A673 (cell line): ENCODE measurements around the gene PAX5.

ENCODE experiments used
- EZH2 ChIP-seq: fragments of 200-600 bp; sonication (generic); IDR thresholded peaks from 2 replicates; pipeline ENCODE4 v1.6.1; 2017; ENCODE audit warnings: borderline replicate concordance, low read depth, mild to moderate bottlenecking, mixed read lengths, antibody characterized with exemption, low read length; ENCODE audit not compliant: poor library complexity, severe bottlenecking
- TF ChIP-seq, protein P1 (sequence below): fragments of 300-800, 200-600 bp; sonication (generic); conservative IDR thresholded peaks from 2 replicates; pipeline ENCODE4 v1.5.1; 2017; ENCODE audit warnings: low read depth, mild to moderate bottlenecking, antibody characterized with exemption, low read length, moderate library complexity, mixed read lengths

DNA sequence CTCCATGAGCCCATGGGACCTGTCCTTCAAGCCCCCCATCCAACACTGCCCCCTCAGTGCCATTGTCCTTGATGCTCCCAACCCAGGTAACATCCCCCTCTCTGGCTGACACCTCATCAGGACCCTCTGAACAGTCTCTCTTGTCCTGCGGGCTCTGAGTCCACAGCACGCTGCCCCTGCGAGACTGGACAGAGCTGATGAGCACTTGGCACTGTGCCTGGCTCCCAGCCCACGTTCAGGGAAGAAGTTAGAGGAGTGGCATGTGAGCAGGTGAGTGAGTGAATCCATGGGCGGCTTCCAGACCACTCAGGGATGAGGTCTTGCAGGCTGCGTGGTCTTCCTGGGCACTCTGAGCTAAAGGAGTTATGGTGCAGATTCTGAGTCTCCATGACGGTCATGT lies 70.7 kb downstream of the PAX5 start:
- TF ChIP-seq, protein P1, sequence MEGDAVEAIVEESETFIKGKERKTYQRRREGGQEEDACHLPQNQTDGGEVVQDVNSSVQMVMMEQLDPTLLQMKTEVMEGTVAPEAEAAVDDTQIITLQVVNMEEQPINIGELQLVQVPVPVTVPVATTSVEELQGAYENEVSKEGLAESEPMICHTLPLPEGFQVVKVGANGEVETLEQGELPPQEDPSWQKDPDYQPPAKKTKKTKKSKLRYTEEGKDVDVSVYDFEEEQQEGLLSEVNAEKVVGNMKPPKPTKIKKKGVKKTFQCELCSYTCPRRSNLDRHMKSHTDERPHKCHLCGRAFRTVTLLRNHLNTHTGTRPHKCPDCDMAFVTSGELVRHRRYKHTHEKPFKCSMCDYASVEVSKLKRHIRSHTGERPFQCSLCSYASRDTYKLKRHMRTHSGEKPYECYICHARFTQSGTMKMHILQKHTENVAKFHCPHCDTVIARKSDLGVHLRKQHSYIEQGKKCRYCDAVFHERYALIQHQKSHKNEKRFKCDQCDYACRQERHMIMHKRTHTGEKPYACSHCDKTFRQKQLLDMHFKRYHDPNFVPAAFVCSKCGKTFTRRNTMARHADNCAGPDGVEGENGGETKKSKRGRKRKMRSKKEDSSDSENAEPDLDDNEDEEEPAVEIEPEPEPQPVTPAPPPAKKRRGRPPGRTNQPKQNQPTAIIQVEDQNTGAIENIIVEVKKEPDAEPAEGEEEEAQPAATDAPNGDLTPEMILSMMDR: no peak
- TF ChIP-seq EZH2: no peak
